HCT116 (cell line): ENCODE data around the gene SLC35F2. TPM values are rescaled to one million over a fixed set of nuclear protein-coding genes. Genes with fewer than 3 reads are reported as not detected.
A peak's percentile ranks its signal among the peaks of the same experiment; 100 is the strongest.

Source experiments
- ATAC-seq: fragments of 200-7000 bp; cut with Tn5 transposase; 2 replicates; pipeline ENCODE4 v1.9.1; 2020; ENCODE audit warnings: mild to moderate bottlenecking, moderate library complexity
- BruUV-seq: library from RNA; stranded (reverse); fragments of 400-500 nt; replicated peaks from 2 replicates; lab custom pipeline; 2021; lab: Mats Ljungman, UMichigan
- CTCF ChIA-PET: fragments of 300-600 bp; sonication (Branson Sonifier 250); formaldehyde crosslinking; loops from one replicate; lab custom pipeline; 2021; ENCODE audit warnings: antibody characterized with exemption; lab: Charles Lee
- POLR2A ChIA-PET: fragments of 300-600, 350-600 bp; sonication (Branson Sonifier 250); formaldehyde crosslinking; loops from one replicate; lab custom pipeline; 2021; ENCODE audit warnings: antibody characterized with exemption; lab: Charles Lee
- RAD21 ChIA-PET, 2 experiments: fragments of 300-600 bp; sonication (Branson Sonifier 250); formaldehyde crosslinking; loops; one replicate each; lab custom pipeline; 2023; ENCODE audit warnings: low total read pairs in 2 of 2; ENCODE audit not compliant: uncharacterized antibody in 2 of 2, unreplicated experiment in 2 of 2, low non-redundant PET in 1 of 2; lab: Charles Lee
- DNase-seq: peaks from one replicate; pipeline ENCODE4 v3.0.0-alpha.2; 2010; ENCODE audit warnings: low read depth, low spot score
- H2AFZ ChIP-seq: fragments of 200-600 bp; shearing (Covaris generic), sonication (generic); 2 replicates; pipeline ENCODE4 v1.6.1; 2017; ENCODE audit warnings: low read depth, mixed run types, mixed read lengths, antibody characterized with exemption, low read length; ENCODE audit not compliant: poor library complexity, severe bottlenecking
- H3K27ac ChIP-seq: 2 replicates; pipeline ENCODE4 v1.5.1; 2012; ENCODE audit warnings: low read depth, low read length
- H3K27me3 ChIP-seq: fragments of 200-600 bp; sonication (generic); 2 replicates; pipeline ENCODE4 v1.6.1; 2016; ENCODE audit warnings: mixed run types, low read length, mixed read lengths; ENCODE audit not compliant: insufficient read depth
- H3K36me3 ChIP-seq, 2 experiments: fragments of 200-500 bp in 1 of 2; fragments of 200-600 bp in 1 of 2; sonication (Bioruptor generic) in 1 of 2; sonication (generic) in 1 of 2; 2 replicates each; pipeline versions ENCODE4 v1.5.1 to v1.6.1; 2014 to 2016; ENCODE audit warnings: low read length in 2 of 2, inconsistent platforms in 1 of 2, mixed read lengths in 1 of 2, mixed run types in 1 of 2; ENCODE audit not compliant: insufficient read depth in 2 of 2, control insufficient read depth in 1 of 2
- H3K4me1 ChIP-seq, 2 experiments: fragments of 200-600 bp in 1 of 2; sonication (generic) in 1 of 2; 2 replicates each; pipeline versions ENCODE4 v1.5.1 to v1.6.1; 2012 to 2017; ENCODE audit warnings: low read length in 2 of 2, inconsistent platforms in 1 of 2, mild to moderate bottlenecking in 1 of 2, mixed read lengths in 1 of 2, mixed run types in 1 of 2, moderate library complexity in 1 of 2; ENCODE audit not compliant: insufficient read depth in 2 of 2, control insufficient read depth in 1 of 2
- H3K4me2 ChIP-seq: fragments of 200-600 bp; sonication (generic); 2 replicates; pipeline ENCODE4 v1.6.1; 2017; ENCODE audit warnings: mixed run types, low read length, mixed read lengths
- H3K4me3 ChIP-seq, 2 experiments: fragments of 200-600 bp in 1 of 2; sonication (generic) in 1 of 2; replicated peaks in 1 of 2; 2 replicates each; pipeline ENCODE4 v1.5.1; 2011 to 2016; ENCODE audit warnings: low read length in 2 of 2, control low read depth in 1 of 2, low read depth in 1 of 2, mild to moderate bottlenecking in 1 of 2, mixed read lengths in 1 of 2, mixed run types in 1 of 2
- H3K79me2 ChIP-seq: fragments of 200-600 bp; sonication (generic); 2 replicates; pipeline ENCODE4 v1.6.1; 2017; ENCODE audit warnings: mild to moderate bottlenecking, mixed run types, low read length, moderate library complexity, mixed read lengths; ENCODE audit not compliant: insufficient read depth
- H3K9ac ChIP-seq: fragments of 200-600 bp; sonication (generic); 2 replicates; pipeline ENCODE4 v1.6.1; 2016; ENCODE audit warnings: low read length, mixed read lengths
- H3K9me2 ChIP-seq: fragments of 200-600 bp; sonication (generic), shearing (Covaris generic); 2 replicates; pipeline ENCODE4 v1.6.1; 2017; ENCODE audit warnings: mixed run types, mild to moderate bottlenecking, moderate library complexity; ENCODE audit not compliant: insufficient read depth
- H3K9me3 ChIP-seq, 2 experiments: fragments of 200-500 bp in 1 of 2; fragments of 200-600 bp in 1 of 2; sonication (Bioruptor generic) in 1 of 2; sonication (generic) in 1 of 2; 2 replicates each; pipeline ENCODE4 v1.6.1; 2014 to 2017; ENCODE audit warnings: low read length in 2 of 2, mixed read lengths in 2 of 2, inconsistent platforms in 1 of 2, low read depth in 1 of 2, mild to moderate bottlenecking in 1 of 2, mixed run types in 1 of 2, moderate library complexity in 1 of 2; ENCODE audit not compliant: control insufficient read depth in 1 of 2, insufficient read depth in 1 of 2
- H4K20me1 ChIP-seq: fragments of 200-600 bp; sonication (generic), shearing (Covaris generic); 2 replicates; pipeline ENCODE4 v1.6.1; 2017; ENCODE audit warnings: mixed run types, mild to moderate bottlenecking, moderate library complexity; ENCODE audit not compliant: insufficient read depth
- CBX3 ChIP-seq: IDR thresholded peaks from 2 replicates; pipeline ENCODE4 v1.6.1; 2012; ENCODE audit warnings: low read depth
- CEBPB ChIP-seq: IDR thresholded peaks from 2 replicates; pipeline ENCODE4 v1.6.1; 2012; ENCODE audit warnings: low read depth
- CTCF ChIP-seq, 3 experiments: fragments of 200-600 bp in 1 of 3; sonication (generic) in 1 of 3; IDR thresholded peaks in 2 of 3; conservative IDR thresholded peaks in 1 of 3; 2 replicates each; pipeline ENCODE4 v1.5.1; 2012 to 2017; ENCODE audit warnings: low read depth in 2 of 3, low read length in 2 of 3, antibody characterized with exemption in 1 of 3, borderline replicate concordance in 1 of 3, control low read depth in 1 of 3, mild to moderate bottlenecking in 1 of 3, mixed read lengths in 1 of 3, mixed run types in 1 of 3, moderate library complexity in 1 of 3; ENCODE audit not compliant: insufficient read depth in 1 of 3
- EZH2phosphoT487 ChIP-seq: fragments of 200-600 bp; IDR thresholded peaks from 2 replicates; pipeline ENCODE4 v1.6.1; 2018; ENCODE audit warnings: antibody characterized with exemption, borderline replicate concordance
- MAX ChIP-seq: IDR thresholded peaks from 2 replicates; pipeline ENCODE4 v1.6.1; 2012
- POLR2A ChIP-seq: IDR thresholded peaks from 2 replicates; pipeline ENCODE4 v1.7.0; 2011; ENCODE audit warnings: borderline replicate concordance; ENCODE audit not compliant: insufficient read depth, insufficient read length; ENCODE audit errors: extremely low read depth
- POLR2AphosphoS5 ChIP-seq: IDR thresholded peaks from 2 replicates; pipeline ENCODE4 v1.6.1; 2011; ENCODE audit warnings: mild to moderate bottlenecking, low read depth, low read length, moderate library complexity
- RAD21 ChIP-seq: IDR thresholded peaks from 2 replicates; pipeline ENCODE4 v1.6.1; 2012; ENCODE audit warnings: low read depth, mild to moderate bottlenecking
- REST ChIP-seq: IDR thresholded peaks from 2 replicates; pipeline ENCODE4 v1.6.1; 2012; ENCODE audit warnings: low read depth
- SP1 ChIP-seq: IDR thresholded peaks from 2 replicates; pipeline ENCODE4 v1.6.1; 2012; ENCODE audit warnings: low read depth
- SRF ChIP-seq: IDR thresholded peaks from 2 replicates; pipeline ENCODE4 v1.6.1; 2012; ENCODE audit warnings: low read depth
- TCF7L2 ChIP-seq: IDR thresholded peaks from 2 replicates; pipeline ENCODE4 v1.7.0; 2011; ENCODE audit warnings: borderline replicate concordance, inconsistent platforms; ENCODE audit not compliant: insufficient read depth, insufficient read length; ENCODE audit errors: extremely low read depth
- YY1 ChIP-seq: IDR thresholded peaks from 2 replicates; pipeline ENCODE4 v1.6.1; 2011; ENCODE audit warnings: low read length, low read depth, moderate library complexity, mild to moderate bottlenecking; ENCODE audit not compliant: insufficient replicate concordance; ENCODE audit errors: extremely low read depth
- ZBTB33 ChIP-seq: IDR thresholded peaks from 2 replicates; pipeline ENCODE4 v1.6.1; 2011; ENCODE audit warnings: mild to moderate bottlenecking, low read length, moderate library complexity; ENCODE audit not compliant: insufficient replicate concordance; ENCODE audit errors: extremely low read depth
- ZNF274 ChIP-seq: fragments of 200-500 bp; sonication (Bioruptor generic); IDR thresholded peaks from 2 replicates; pipeline ENCODE4 v1.6.1; 2014; ENCODE audit warnings: mild to moderate bottlenecking, low read depth, low read length, inconsistent platforms
- intact Hi-C: fragments of 100-400 bp; cut with micrococcal nuclease; formaldehyde crosslinking; loops from 2 replicates; pipeline ENCODE4 v1.10.0; 2022
- total RNA-seq: library from RNA; stranded (reverse); gene quantifications from one replicate; pipeline ENCODE4 v1.2.1, GENCODE V29; 2021; ENCODE audit not compliant: unreplicated experiment

SLC35F2 gene
- total RNA-seq, 1 experiment from 2014 or later: 53.5 TPM

- no peak for TF ChIP-seq POLR2A
- peak; percentile 90 for TF ChIP-seq CEBPB
- no peak for TF ChIP-seq EZH2phosphoT487
- TF ChIP-seq SP1: peak; percentile 32; the same call in 1 of the 2 replicates
- TF ChIP-seq, all 23 proteins: peak for 2
These were observed 16.0 kb downstream of the SLC35F2 start (continued) for GRCh38 chr11:107842412-107843100.

GRCh38 chr11:107840129-107840484 lies 18.5 kb downstream of the SLC35F2 start:
- Histone ChIP-seq H3K4me3 (peak overlapping the region in 1 of 2 experiments; percentile 49; a peak in 2 of 4 replicates), H3K79me2 (peaks cover 85% of the 10 kb centered on the region), H4K20me1 (peaks cover 10% of the 10 kb centered on the region; the same call in 1 of the 2 replicates), H2AFZ (no peak overlapping the region), H3K9ac (peak overlapping the region; percentile 63), H3K4me1 (peaks cover 54 to 67% of the 10 kb centered on the region in 2 experiments), H3K27ac (peak overlapping the region; percentile 69), H3K9me3 (no peaks in the 10 kb centered on the region), H3K27me3 (no peaks in the 10 kb centered on the region), H3K9me2 (no peaks in the 10 kb centered on the region), H3K4me2 (peak overlapping the region; percentile 77), H3K36me3 (no peaks in the 10 kb centered on the region)
- no peak for DNase-seq
- intact Hi-C loops: loop anchor here (2.0 to 5.0 kb wide), 2 partner anchors 19 to 278 kb away; partner anchors contain the start of gene SLC35F2
- peak; percentile 61 for ATAC-seq
- RAD21 ChIA-PET: no interaction called here
- TSS peak; percentile 57 for BruUV-seq
- POLR2A ChIA-PET: interaction anchor here (0.9 to 1.9 kb wide), 7 partner anchors 9 to 277 kb away, joined by 3 to 12 read pairs (median 6); partner anchors contain the start of gene SLC35F2
- CTCF ChIA-PET: interaction anchor here (0.8 kb wide), 1 partner anchor 11 kb away, joined by 3 read pairs; no protein-coding TSS in a partner anchor
- TF ChIP-seq EZH2phosphoT487: no peak
- no peak for TF ChIP-seq TCF7L2
- no peak for TF ChIP-seq REST
- TF ChIP-seq CBX3: no peak
- no peak for TF ChIP-seq CTCF (IDR thresholded peaks at IDR 0.05 in 2 of 3, conservative IDR thresholded peaks at IDR 0.05 in 1 of 3; ENCODE audit: borderline replicate concordance in 1 of 3, insufficient read depth in 1 of 3, low read depth in 2 of 3, low read length in 2 of 3)
- TF ChIP-seq MAX: no peak
- no peak for TF ChIP-seq RAD21
- no peak for TF ChIP-seq POLR2A
- no peak for TF ChIP-seq SRF
- no peak for TF ChIP-seq CEBPB
- TF ChIP-seq ZBTB33: no peak
- no peak for TF ChIP-seq SP1
- TF ChIP-seq ZNF274: no peak
- no peak for TF ChIP-seq POLR2AphosphoS5
- TF ChIP-seq YY1: no peak
